Measurements from ENCODE around the gene MS4A13. TPM values are rescaled to one million over a fixed set of nuclear protein-coding genes. Genes with fewer than 3 reads are reported as not detected.

The MS4A13 gene
- total RNA-seq, 1 donor, result not detected

GRCh38 chr11:60570970-60571369 is 55.8 kb downstream of the MS4A13 start:
- DNase-seq (ENCODE audit: low read depth), result no peak

GRCh38 chr11:60589611-60590010 is 74.4 kb downstream of the MS4A13 start:
- no peak for DNase-seq (ENCODE audit: low read depth)
- no peak for TF ChIP-seq CTCF (IDR thresholded peaks at IDR 0.05; ENCODE audit: insufficient read depth, low read depth, low read length)
- H3K4me3 ChIP-seq (ENCODE audit: low read depth, low read length), result no peak overlapping the region

More at GRCh38 chr11:60570970-60571369, 55.8 kb downstream of the MS4A13 start:
- no peak for TF ChIP-seq CTCF (IDR thresholded peaks at IDR 0.05; ENCODE audit: insufficient read depth, low read depth, low read length)
- H3K4me3 ChIP-seq (ENCODE audit: low read depth, low read length), result no peak overlapping the region

Other genes starting within 250 kb of the MS4A13 start
- gene MS4A4A, start 234.7 kb upstream of the MS4A13 start, total RNA-seq, result not detected in 2 replicates
- not detected in 2 replicates for gene MS4A6E, start 188.1 kb upstream of the MS4A13 start, total RNA-seq
- gene MS4A7, start 136.9 kb upstream of the MS4A13 start, total RNA-seq, result not detected in 2 replicates
- gene MS4A14, start 118.9 kb upstream of the MS4A13 start, total RNA-seq, result not detected in 2 replicates
- not detected in 2 replicates for gene MS4A5, start 85.8 kb upstream of the MS4A13 start, total RNA-seq
- gene MS4A1, start 59.5 kb upstream of the MS4A13 start, total RNA-seq, result not detected in 2 replicates
- gene MS4A12, start 22.6 kb upstream of the MS4A13 start, total RNA-seq, result not detected in 2 replicates
- under 0.01 TPM in 1 of 2 replicates, not detected in the other for gene MS4A8, start 184.2 kb downstream of the MS4A13 start, total RNA-seq
- gene MS4A18, start 209.3 kb downstream of the MS4A13 start, total RNA-seq, result not detected in 2 replicates
- not detected in 2 replicates for gene MS4A15, start 241.5 kb downstream of the MS4A13 start, total RNA-seq